Measurements from ENCODE around the gene PALD1. TPM values are rescaled to one million over a fixed set of nuclear protein-coding genes. Genes with fewer than 3 reads are reported as not detected.

The PALD1 gene
- polyA plus RNA-seq, 2 of the 4 experiments (the other 2 are of a cell fraction), result 3.6 to 5.5 TPM

- TF ChIP-seq BCL3 (IDR thresholded peaks at IDR 0.05) (no peak), RAD21 (conservative IDR thresholded peaks at IDR 0.05 in 1 of 2, IDR thresholded peaks at IDR 0.05 in 1 of 2) (no peak), RCOR1 (IDR thresholded peaks at IDR 0.05; ENCODE audit: low read depth, low read length) (no peak), HDAC2 (IDR thresholded peaks at IDR 0.05) (no peak), NFE2L2 (conservative IDR thresholded peaks at IDR 0.05; ENCODE audit: low read length) (no peak), MAZ (IDR thresholded peaks at IDR 0.05; ENCODE audit: borderline replicate concordance, low read depth, low read length) (no peak), BHLHE40 (IDR thresholded peaks at IDR 0.05; ENCODE audit: low read depth, low read length) (no peak), KDM5A (IDR thresholded peaks at IDR 0.05) (no peak)
Observed at GRCh38 chr10:70566515-70567290, 88.1 kb downstream of the PALD1 start (continued).

- Histone ChIP-seq H3K4me3 (no peak overlapping the region), H3K4me2 (no peak overlapping the region), H3K9me3 (no peaks in the 10 kb centered on the region), H3K27ac (no peak overlapping the region), H3K4me1 (no peaks in the 10 kb centered on the region)
- CTCF ChIA-PET, result interaction anchor here (0.6 to 3.1 kb wide), 4 partner anchors 14 to 346 kb away, joined by 3 to 15 read pairs (median 4); no protein-coding TSS in a partner anchor
- FAIRE-seq (no peak), DNase-seq (ENCODE audit: low read depth in 1 of 2, low spot score in 1 of 2) (no peak), ATAC-seq (no peak)
- WGBS (ENCODE audit: missing lambda C conversion rate), result 91% methylated on average over 4 of the region's 4 CpGs
- POLR2A ChIA-PET, result no interaction called here
- TF ChIP-seq KDM5A (IDR thresholded peaks at IDR 0.05), result no peak
- no peak for TF ChIP-seq HOXB13 (CRISPR knock-in tag; IDR thresholded peaks at IDR 0.05; ENCODE audit: low read depth)
- TF ChIP-seq ZC3H11A (IDR thresholded peaks at IDR 0.05), result no peak
- no peak for TF ChIP-seq RCOR1 (IDR thresholded peaks at IDR 0.05; ENCODE audit: low read depth, low read length)
- TF ChIP-seq REST (IDR thresholded peaks at IDR 0.05), result no peak
- TF ChIP-seq RAD21 (conservative IDR thresholded peaks at IDR 0.05 in 1 of 2, IDR thresholded peaks at IDR 0.05 in 1 of 2), result no peak
- no peak for TF ChIP-seq RFX5 (IDR thresholded peaks at IDR 0.05)
- TF ChIP-seq ZSCAN20 (CRISPR knock-in tag; IDR thresholded peaks at IDR 0.05), result no peak
- no peak for TF ChIP-seq BCL3 (IDR thresholded peaks at IDR 0.05)
- TF ChIP-seq ESRRA (IDR thresholded peaks at IDR 0.05; ENCODE audit: borderline replicate concordance, low read length), result no peak
- no peak for TF ChIP-seq HDAC2 (IDR thresholded peaks at IDR 0.05)
- TF ChIP-seq ZNF302 (CRISPR knock-in tag; IDR thresholded peaks at IDR 0.05), result no peak
- no peak for TF ChIP-seq RARB (CRISPR knock-in tag; IDR thresholded peaks at IDR 0.05)
- no peak for TF ChIP-seq HEYL (CRISPR knock-in tag; IDR thresholded peaks at IDR 0.05)
- TF ChIP-seq GATA3 (IDR thresholded peaks at IDR 0.05; ENCODE audit: borderline replicate concordance), result no peak
- no peak for TF ChIP-seq SMC3 (IDR thresholded peaks at IDR 0.05)
Observed at GRCh38 chr10:70567603-70568002, 89.0 kb downstream of the PALD1 start.

Data from A549 (cell line).